Fibroblast of skin of right quadriceps (primary cell): Measurements from ENCODE around the gene ANAPC13.

Source experiments
- DNase-seq: peaks from one replicate; pipeline ENCODE4 v3.0.0-alpha.2; 2013

ANAPC13 gene

DNA sequence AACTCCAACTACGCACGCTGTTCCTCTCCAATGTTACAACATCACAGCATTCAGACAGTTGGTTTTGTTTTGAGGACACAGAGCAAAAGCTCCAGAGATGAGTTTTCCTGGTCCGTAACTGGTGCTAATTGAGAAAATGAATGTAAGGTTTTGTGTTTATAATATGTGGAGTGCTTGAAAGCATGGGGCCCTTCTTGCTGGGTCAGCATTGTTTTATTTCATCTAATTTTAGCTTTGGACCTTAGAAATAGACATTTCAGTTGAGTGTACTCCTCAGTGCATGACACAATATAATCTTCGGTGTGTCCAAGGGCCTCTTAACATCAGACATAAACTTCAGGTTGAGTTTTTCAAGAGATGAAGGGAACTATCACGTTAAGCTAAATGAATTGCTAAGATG, 37.1 kb downstream of the ANAPC13 start:
- no peak for DNase-seq

GRCh38 chr3:134447351-134447750, 38.4 kb downstream of the ANAPC13 start:
- no peak for DNase-seq

- peak; percentile 52 for DNase-seq
These were observed 39.0 kb downstream of the ANAPC13 start for GRCh38 chr3:134446800-134447199.

DNA sequence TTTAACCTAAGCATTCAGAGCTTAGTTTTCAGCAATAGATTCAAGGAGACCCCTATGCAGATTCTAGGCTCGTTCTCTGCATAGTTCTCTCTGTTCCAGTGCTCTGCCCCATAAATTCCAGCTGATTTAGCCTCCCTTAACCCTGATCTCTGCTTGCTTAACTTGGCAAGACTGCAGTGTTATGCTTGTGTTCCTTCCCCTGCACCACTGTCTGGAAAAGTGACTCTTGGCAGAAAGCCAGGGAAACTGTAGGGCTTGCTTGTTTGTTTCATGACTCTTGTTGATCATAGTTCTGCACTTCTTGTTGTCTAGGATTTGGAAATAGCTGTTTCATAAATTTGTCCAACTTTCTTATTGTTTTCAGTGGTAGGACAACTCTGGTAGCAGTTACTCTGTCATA, 40.1 kb downstream of the ANAPC13 start:
- peak; percentile 52 for DNase-seq

DNA sequence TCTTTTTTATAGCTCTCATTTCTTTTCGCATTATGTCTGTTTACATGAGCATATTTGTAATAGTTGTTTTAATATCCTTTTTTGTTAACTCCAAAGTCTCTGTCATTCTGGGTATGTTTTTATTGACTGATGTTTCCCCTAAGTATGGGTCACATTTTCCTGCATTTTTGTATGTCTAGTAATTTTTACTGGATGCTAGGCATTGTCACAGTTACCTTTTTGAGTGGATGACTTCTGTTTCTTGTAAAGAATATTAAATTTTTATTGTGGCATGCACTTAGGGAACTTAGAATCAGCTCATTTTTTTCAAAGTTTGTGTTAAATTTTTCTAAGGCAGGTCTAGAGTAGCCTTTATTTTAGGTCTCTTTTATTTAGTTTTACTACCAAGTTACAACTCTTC, 40.7 kb downstream of the ANAPC13 start:
- DNase-seq: no peak

- no peak for DNase-seq
These were observed 44.0 kb downstream of the ANAPC13 start for GRCh38 chr3:134441821-134442220.

DNA sequence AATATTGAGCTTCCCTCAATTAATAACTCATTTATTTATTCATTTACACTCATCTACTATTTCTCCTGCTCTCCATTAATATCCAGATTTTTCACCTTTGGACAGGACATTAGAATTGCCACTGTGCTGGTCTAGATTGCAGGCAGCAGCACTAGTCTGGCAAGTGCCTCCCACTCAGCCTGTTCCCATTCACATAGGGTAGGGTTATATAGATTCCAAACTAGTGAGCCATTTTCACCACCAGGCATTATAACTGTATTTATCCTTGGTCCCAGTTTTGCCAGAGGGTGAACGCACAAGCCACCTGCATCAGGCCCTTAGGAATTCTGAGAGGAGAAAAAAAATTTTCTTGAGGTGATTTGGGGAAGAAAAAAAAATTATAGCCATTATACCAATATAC, 44.5 kb downstream of the ANAPC13 start:
- DNase-seq: no peak

DNA sequence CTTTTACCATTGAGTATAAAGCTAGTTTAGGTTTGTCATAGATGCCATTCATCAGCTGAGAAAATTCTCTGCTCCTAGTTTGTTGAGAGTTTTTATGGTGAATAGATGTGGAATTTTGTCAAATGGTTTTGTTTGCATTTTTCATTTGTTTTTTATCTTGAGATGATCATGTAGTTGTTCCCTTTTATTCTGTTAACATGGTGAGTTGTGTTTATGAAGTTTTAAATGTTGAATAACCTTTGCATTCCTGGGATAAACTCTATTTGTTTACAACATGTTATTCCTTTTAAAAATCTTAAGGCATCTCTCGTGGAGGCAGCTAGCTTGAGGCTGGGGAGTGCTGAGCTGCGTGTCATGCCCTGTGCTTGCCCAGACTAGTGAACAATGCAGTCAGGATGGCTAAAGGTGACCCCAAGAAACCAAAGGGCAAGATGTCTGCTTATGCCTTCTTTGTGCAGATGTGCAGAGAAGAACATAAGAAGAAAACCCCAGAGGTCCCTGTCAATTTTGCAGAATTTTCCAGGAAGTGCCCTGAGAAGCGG, 48.5 kb downstream of the ANAPC13 start:
- no peak for DNase-seq

GRCh38 chr3:134432236-134432635, 53.5 kb downstream of the ANAPC13 start:
- no peak for DNase-seq

- peak; percentile 43 for DNase-seq
These were observed 54.8 kb downstream of the ANAPC13 start for GRCh38 chr3:134430950-134431445.

- DNase-seq: no peak
These were observed 55.6 kb downstream of the ANAPC13 start for GRCh38 chr3:134430174-134430573.

DNA sequence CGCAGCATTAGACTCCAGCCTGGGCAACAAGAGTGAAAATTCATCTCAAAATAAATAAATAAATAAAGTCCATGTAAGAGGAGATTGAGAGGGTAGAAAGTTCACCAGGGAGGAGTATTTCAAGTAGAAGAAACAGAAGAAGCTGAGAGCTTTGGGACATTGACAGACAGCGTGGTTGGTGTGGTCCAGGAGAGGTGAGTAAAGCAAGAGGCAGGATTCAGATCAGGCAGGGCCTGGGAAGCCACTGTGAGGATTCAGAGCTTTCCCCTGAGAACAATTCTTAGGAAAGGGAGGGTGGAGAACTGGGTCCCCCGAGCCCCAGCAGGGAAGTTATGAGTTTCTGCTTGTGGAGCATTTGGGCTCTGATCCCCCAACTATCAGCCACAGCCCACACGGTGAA, 57.4 kb downstream of the ANAPC13 start:
- peak; percentile 42 for DNase-seq
